Activated T-helper 1 cell treated with anti-CD3 and anti-CD28 coated beads, Interleukin-12 subunit alpha, Interleukin-12 subunit beta, Interleukin-2, Interleukin-4 antibody, amounts not matched to agents 30 ng/mL and 10 ng/mL and 1 ng/mL, durations not matched to agents 14 hours and 24 hours and 36 hours (primary cell): ENCODE measurements around the gene TTC4. TPM values are rescaled to one million over a fixed set of nuclear protein-coding genes. Genes with fewer than 3 reads are reported as not detected.

Experiments used
- DNase-seq: peaks from one replicate; pipeline ENCODE4 v3.0.0; 2021; ENCODE audit warnings: low spot score
- H3K27ac Mint-ChIP-seq: one replicate; pipeline ENCODE4 v1.8.0; 2021; ENCODE audit warnings: mild to moderate bottlenecking, mixed read lengths
- H3K27me3 Mint-ChIP-seq: one replicate; pipeline ENCODE4 v1.8.0; 2022; ENCODE audit warnings: mild to moderate bottlenecking, moderate library complexity, mixed read lengths; ENCODE audit not compliant: insufficient read depth
- H3K36me3 Mint-ChIP-seq: one replicate; pipeline ENCODE4 v1.8.0; 2021; ENCODE audit warnings: low read depth, mixed read lengths
- H3K4me1 Mint-ChIP-seq: one replicate; pipeline ENCODE4 v1.8.0; 2021; ENCODE audit warnings: low read depth, mixed read lengths
- H3K4me3 Mint-ChIP-seq: one replicate; pipeline ENCODE4 v1.8.0; 2021; ENCODE audit warnings: mild to moderate bottlenecking, moderate library complexity, mixed read lengths
- H3K9me3 Mint-ChIP-seq: one replicate; pipeline ENCODE4 v1.8.0; 2021; ENCODE audit warnings: mixed read lengths
- intact Hi-C: fragments of 100-400 bp; cut with micrococcal nuclease; formaldehyde crosslinking; loops from one replicate; pipeline ENCODE4 v1.15.1; 2024
- total RNA-seq: library from RNA; stranded (reverse); gene quantifications from 2 replicates; pipeline ENCODE4 v1.2.3, GENCODE V29; 2022

The TTC4 gene, protein sequence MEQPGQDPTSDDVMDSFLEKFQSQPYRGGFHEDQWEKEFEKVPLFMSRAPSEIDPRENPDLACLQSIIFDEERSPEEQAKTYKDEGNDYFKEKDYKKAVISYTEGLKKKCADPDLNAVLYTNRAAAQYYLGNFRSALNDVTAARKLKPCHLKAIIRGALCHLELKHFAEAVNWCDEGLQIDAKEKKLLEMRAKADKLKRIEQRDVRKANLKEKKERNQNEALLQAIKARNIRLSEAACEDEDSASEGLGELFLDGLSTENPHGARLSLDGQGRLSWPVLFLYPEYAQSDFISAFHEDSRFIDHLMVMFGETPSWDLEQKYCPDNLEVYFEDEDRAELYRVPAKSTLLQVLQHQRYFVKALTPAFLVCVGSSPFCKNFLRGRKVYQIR
- total RNA-seq, result 43.7 TPM in 2 replicates

DNA sequence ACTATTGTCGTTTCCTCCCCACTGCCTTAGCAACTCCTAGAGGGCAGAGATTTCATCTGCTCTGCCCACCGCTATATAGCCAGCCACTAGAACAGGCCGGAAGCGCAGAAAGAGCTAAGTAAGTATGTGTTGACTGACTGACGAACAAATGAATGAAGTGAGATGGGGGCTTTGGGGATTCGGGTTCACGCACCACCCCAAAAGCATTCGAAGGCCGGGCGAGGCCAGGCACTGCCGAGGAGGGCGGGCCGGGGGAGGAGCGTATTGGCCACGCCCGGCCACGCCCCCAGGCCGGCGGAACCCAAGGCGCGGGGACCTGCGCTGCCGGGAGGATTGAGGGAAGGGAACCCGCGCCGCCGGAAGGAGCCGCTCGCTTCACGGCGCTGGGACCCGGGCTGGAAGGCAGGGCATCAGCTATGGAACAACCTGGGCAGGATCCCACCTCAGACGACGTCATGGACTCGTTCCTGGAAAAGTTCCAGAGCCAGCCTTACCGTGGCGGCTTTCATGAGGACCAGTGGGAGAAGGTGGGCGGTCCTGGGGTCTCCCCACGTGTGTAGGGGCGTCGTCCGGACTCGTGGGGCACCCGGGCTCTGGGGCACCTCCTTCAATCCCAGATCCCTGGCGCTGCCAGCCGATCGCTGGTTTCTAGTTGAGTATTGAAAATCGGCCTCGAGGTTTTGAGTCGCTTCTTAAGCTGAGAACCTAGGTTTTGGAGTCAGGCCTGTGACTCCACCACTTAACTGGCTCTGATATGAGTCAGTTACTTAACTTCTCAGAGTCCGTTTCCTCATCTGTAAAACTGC lies at the start of gene TTC4:
Gene TTC4 (plus strand): TSS at position 369 of the 806 bp plus-strand sequence. CDS start 48 bp downstream, at position 417.
- intact Hi-C loops, result loop anchor here (1.0 to 5.0 kb wide), 12 partner anchors 43 to 1493 kb away; partner anchors contain the start of genes CYB5RL, CZIB, DHCR24 and LRP8
- Mint-ChIP-seq H3K27me3 (peaks cover 6% of the 10 kb centered on the region), H3K27ac (peak within 1 kb of the TSS; percentile 77), H3K9me3 (no peaks in the 10 kb centered on the region), H3K36me3 (peaks cover 22% of the 10 kb centered on the region), H3K4me3 (peak within 1 kb of the TSS; percentile 94), H3K4me1 (peaks cover 31% of the 10 kb centered on the region)
- peak; percentile 84 for DNase-seq

DNA sequence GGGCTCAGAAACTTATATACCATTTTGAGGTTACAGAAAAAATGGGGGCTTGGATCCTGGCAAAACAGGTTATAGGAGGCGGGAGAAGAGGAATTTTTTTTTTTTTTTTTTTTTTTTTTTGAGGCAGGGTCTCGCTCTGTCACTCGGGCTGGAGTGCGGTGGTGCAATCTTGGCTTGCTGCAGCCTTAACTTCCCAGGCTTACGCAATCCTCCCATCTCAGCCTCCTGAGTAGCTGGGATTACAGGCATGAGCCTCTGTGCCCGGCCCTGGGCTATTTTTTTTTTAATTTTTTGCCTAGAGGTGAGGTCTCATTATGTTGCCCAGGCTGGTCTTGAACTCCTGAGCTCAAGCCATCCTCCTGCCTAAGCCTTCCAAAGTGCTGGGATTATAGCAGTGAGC lies 49.3 kb upstream of the TTC4 start:
- Mint-ChIP-seq H3K27ac (no peak overlapping the region), H3K4me1 (no peaks in the 10 kb centered on the region), H3K9me3 (no peaks in the 10 kb centered on the region), H3K27me3 (peaks cover 3% of the 10 kb centered on the region), H3K36me3 (no peaks in the 10 kb centered on the region), H3K4me3 (no peak overlapping the region)
- DNase-seq, result no peak
- intact Hi-C loops, result no loop called here

DNA sequence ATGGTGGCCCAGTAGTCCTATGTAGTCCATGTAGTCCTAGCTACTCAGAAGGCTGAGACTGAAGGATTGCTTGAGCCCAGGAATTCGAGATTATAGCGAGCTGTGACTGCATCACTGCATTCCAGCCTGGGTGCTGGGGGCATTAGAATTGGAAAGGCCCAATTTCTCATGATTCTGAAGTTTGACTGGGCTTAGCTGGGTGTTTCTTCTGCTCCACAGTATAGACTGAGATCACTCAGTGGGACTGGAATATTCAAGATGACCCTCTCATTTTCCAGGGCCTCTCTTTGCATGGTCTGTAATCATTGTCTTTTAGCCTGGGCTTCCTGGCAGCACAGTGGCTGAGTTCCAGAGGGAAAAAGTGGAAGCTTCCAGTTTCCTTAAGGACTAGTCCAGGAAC lies 47.9 kb upstream of the TTC4 start:
- Mint-ChIP-seq H3K36me3 (no peaks in the 10 kb centered on the region), H3K4me3 (no peak overlapping the region)
- intact Hi-C loops, result no loop called here

DNA sequence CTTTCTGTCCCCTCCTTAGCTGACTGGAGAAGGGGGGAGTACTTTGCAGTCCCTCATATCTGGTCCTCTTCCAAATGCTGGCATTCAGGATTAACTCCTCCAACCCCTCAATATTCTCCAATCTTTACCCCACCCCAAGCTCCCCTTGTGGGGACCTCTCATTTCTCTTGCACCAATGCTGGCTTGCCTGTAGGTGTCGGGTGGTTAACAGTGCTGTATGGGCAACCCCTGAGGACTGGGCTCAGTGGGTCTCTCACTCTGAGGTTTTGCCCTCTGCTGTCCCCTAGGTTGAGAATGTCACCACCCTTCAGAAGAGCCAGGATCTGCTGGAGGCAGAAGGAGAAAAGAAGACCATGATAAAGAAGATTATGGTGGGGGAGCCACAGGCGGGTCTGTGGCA lies 47.1 kb upstream of the TTC4 start:
- Mint-ChIP-seq H3K9me3 (no peaks in the 10 kb centered on the region), H3K27me3 (peaks cover 6% of the 10 kb centered on the region), H3K4me3 (no peak overlapping the region), H3K4me1 (no peaks in the 10 kb centered on the region), H3K27ac (no peak overlapping the region), H3K36me3 (no peaks in the 10 kb centered on the region)
- intact Hi-C loops, result no loop called here
- DNase-seq, result no peak

More for the DNA sequence above, 47.9 kb upstream of the TTC4 start:
- no peaks in the 10 kb centered on the region for H3K4me1 Mint-ChIP-seq
- no peak for DNase-seq
- H3K27me3 Mint-ChIP-seq, result peaks cover 3% of the 10 kb centered on the region
- H3K9me3 Mint-ChIP-seq, result no peaks in the 10 kb centered on the region
- no peak overlapping the region for H3K27ac Mint-ChIP-seq

DNA sequence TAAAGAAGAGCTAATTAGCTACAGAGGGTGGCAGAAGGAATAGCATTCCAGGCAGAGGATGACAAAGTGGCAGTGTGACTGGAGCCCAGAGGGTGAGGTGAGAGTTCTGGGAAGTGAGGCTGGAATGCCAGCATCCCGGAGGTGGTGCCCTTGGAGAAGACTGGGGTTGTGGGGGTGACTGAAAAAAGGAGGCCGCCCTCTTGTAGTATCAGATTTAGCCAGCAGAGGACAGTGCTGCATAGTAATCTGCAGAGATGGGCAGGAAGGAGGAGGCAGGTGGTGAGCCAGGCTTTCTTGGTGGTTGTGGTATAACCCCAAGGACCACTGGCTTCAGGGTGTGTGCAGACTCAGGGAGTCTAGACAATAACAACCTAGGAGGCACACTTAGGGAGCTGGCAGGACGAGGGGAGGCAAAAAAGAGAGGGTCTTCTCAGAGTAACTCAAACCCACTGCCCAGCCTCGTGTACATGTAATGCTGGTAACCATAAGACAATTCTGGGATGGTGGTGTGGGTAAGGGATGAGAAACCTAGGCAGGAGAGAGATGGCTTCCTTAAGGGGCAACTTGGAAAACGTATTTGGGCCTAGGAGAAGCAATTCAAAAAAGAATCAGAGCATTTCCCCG lies 43.6 kb upstream of the TTC4 start:
- Mint-ChIP-seq H3K36me3 (no peaks in the 10 kb centered on the region), H3K4me3 (no peak overlapping the region), H3K9me3 (no peaks in the 10 kb centered on the region), H3K27me3 (peaks cover 6% of the 10 kb centered on the region), H3K27ac (no peak overlapping the region), H3K4me1 (no peaks in the 10 kb centered on the region)
- DNase-seq, result peak; percentile 59
- intact Hi-C loops, result loop anchor here (1.0 to 5.0 kb wide), 5 partner anchors 43 to 600 kb away; partner anchors contain the start of genes BSND, PARS2 and TTC4

DNA sequence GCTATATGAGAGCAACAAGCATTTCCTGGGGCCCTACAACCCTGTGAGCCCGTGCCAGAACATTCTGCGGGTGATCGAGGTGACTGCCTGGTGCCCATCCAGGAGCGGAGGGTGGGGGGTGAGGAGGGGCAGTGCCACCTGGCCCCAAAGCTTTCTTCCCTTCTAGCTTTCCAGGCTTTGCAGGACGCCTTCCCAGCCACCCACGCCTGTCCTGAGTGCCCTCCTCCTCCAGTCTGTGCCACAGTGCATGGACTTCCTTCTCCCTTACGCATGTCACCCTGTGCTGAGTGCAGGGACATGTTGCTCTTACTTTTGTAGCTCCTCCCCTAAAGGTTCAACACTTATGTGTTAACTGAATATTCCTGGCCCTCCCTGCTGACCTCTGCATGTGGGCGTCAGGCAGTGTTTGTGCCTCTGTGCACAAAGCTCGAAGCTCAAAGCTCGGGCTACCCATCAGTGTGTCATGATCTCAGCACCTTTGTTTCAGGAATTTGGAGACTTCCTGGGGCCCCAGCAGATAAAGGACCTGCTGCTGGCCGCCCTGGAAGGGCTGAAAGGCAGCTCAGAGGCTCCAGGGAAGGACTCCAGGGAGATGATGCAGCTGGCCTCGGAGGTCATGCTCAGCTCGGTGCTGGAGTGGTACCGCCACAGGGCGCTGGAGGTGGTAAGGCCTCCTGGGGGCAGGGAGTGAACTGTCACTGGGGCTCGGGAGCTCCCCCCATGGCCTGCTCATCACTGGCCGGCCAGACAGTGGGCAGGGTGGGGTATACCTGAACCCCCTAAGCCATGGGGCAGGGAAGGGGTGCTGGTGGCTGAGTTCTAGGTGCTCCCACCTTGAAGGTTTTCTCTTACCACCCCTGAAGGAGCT lies 36.7 kb upstream of the TTC4 start:
- Mint-ChIP-seq H3K27ac (no peak overlapping the region), H3K27me3 (no peaks in the 10 kb centered on the region), H3K36me3 (no peaks in the 10 kb centered on the region), H3K4me3 (no peak overlapping the region), H3K9me3 (no peaks in the 10 kb centered on the region), H3K4me1 (no peaks in the 10 kb centered on the region)
- no peak for DNase-seq
- intact Hi-C loops, result no loop called here

DNA sequence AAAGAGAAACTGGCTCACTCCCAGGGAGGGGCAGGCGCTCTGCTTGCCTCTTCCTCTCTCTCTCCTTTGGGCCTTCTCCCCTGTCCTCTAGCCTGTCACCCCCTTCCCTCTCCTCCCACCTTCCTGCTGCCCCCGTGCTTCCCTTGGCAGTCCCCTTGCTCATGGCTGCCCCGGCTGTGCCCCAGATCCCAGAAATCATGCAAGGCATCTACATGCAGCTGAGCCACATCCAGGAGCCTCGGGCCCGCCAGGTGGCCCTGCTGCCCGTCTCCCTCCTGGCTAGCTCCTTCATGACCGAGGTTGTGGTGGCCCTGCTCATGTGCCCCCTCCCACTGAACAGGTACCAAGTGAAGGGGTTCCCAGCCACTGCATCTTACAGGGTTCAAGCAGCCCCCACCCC lies 36.0 kb upstream of the TTC4 start:
- intact Hi-C loops, result no loop called here
- no peaks in the 10 kb centered on the region for H3K4me1 Mint-ChIP-seq
- no peak for DNase-seq
- no peak overlapping the region for H3K4me3 Mint-ChIP-seq
- H3K27ac Mint-ChIP-seq, result no peak overlapping the region
- H3K27me3 Mint-ChIP-seq, result no peaks in the 10 kb centered on the region
- H3K36me3 Mint-ChIP-seq, result no peaks in the 10 kb centered on the region
- H3K9me3 Mint-ChIP-seq, result no peaks in the 10 kb centered on the region

DNA sequence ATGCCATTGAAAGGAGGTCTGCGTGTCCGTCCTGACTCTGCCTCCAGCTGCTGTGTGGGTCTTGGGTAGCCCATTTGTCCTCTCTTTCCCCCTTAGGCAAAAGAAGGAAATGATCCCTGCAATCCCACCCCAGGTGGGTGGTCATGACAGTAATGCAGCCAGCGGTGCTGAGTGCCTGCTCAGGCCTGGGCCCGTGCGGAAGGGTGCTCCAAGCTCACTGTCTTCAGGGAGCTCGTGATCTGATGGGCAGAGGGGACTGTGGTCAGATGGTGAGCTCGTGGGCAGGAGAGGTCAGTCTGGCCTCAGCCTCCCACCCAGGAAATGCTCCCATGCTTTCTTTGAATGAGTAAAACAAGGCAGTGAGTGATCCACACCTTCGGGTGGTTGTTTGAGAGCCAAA lies 35.3 kb upstream of the TTC4 start:
- no peaks in the 10 kb centered on the region for H3K27me3 Mint-ChIP-seq
- intact Hi-C loops, result no loop called here
- H3K4me3 Mint-ChIP-seq, result no peak overlapping the region
- DNase-seq, result no peak
- H3K4me1 Mint-ChIP-seq, result no peaks in the 10 kb centered on the region
- H3K27ac Mint-ChIP-seq, result no peak overlapping the region
- no peaks in the 10 kb centered on the region for H3K36me3 Mint-ChIP-seq
- no peaks in the 10 kb centered on the region for H3K9me3 Mint-ChIP-seq

DNA sequence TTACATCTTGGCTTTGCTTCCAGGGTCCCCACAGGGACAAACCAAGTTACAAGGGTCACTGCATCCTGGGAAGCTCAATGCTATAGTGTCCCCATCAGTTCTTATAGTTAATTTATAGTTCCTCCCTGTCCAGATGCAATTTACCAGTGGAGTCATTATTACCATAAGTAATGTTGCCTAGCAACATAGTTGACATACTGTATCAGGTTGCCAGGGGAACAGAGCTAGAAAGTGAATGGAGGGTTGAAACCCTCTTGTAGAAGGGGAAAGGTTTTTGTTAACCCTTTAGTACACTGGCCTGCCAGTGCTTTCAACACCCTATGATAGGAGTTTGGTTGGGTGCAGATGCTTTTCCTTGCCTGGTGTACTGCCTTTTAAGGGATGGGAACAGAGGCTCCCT lies 34.3 kb upstream of the TTC4 start:
- Mint-ChIP-seq H3K27me3 (no peaks in the 10 kb centered on the region), H3K9me3 (no peaks in the 10 kb centered on the region), H3K4me3 (no peak overlapping the region), H3K4me1 (no peaks in the 10 kb centered on the region), H3K27ac (no peak overlapping the region), H3K36me3 (no peaks in the 10 kb centered on the region)
- DNase-seq, result no peak
- intact Hi-C loops, result no loop called here

DNA sequence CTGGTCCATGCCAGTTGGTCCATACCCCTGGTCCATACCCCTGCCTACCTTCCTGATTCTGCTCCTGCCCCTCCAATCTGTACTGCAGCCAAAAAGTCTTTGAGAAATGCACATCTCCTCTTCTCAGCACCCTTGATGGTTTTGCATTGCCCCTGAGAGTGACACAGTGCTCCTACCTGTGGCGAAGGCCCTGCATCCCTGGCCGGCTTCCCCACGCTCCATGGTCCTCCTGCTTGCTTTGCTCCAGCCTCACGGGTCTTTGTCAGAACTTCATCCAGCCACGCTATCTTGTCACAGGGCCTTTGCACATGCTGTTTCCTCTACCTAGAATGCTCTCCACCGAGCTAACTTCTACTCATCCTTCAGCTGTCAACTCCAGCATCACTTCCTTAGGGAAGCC lies 32.2 kb upstream of the TTC4 start:
- DNase-seq, result no peak
- Mint-ChIP-seq H3K36me3 (no peaks in the 10 kb centered on the region), H3K4me3 (no peak overlapping the region), H3K27ac (no peak overlapping the region), H3K9me3 (no peaks in the 10 kb centered on the region), H3K27me3 (no peaks in the 10 kb centered on the region), H3K4me1 (no peaks in the 10 kb centered on the region)
- intact Hi-C loops, result no loop called here

DNA sequence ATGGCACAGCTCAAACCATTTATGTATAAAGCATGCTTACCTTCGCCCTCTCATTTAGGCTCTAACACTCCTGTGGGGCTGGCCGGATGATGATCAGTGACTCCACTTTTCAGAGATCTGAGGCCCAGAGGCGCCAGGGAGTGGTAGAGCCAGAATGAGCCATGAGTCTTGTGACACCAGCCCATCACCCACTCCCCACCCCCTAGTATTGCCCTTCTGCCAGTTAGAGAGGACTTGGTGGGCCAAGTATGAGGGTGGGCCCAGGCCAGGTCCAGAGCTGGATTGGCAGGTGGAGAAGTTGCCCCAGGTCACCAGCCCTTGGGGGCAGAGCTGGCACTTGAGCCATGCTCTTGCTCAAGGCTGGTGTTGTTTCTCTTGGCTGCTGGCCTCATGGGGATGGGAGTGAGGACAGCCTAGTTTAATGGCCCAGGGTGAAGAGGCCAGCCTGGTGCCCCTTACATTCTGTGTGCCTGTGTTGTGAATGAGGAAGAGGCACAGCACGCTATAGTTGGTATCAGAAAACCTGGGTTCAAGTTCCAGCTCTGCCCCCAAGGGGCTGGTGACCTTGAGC lies 30.2 kb upstream of the TTC4 start:
- H3K4me1 Mint-ChIP-seq, result no peaks in the 10 kb centered on the region
- H3K27me3 Mint-ChIP-seq, result no peaks in the 10 kb centered on the region
- no peak overlapping the region for H3K27ac Mint-ChIP-seq
- H3K4me3 Mint-ChIP-seq, result no peak overlapping the region
- DNase-seq, result no peak
- H3K36me3 Mint-ChIP-seq, result no peaks in the 10 kb centered on the region
- H3K9me3 Mint-ChIP-seq, result no peaks in the 10 kb centered on the region
- intact Hi-C loops, result no loop called here

DNA sequence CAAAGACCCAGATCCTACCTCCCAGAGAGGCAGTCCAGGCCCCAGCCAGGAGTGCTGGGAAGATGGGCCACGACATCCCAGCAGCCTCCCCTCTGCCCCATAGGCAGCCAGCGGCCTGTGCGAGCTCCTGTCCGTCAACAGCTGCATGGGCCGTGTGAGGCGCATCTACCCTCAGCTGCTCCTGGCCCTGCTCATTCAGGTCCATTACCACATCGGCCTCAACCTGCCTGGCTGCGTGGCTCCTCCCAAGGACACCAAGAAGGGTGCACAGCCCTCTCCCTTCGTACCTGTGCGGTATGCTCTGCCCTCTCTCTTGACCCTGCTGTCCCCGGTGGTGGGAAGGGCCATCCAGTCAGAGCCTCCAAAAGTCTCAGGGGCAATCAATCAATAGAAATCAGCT lies 29.5 kb upstream of the TTC4 start:
- H3K4me1 Mint-ChIP-seq, result no peaks in the 10 kb centered on the region
- no peaks in the 10 kb centered on the region for H3K36me3 Mint-ChIP-seq
- H3K9me3 Mint-ChIP-seq, result no peaks in the 10 kb centered on the region
- H3K4me3 Mint-ChIP-seq, result no peak overlapping the region
- H3K27ac Mint-ChIP-seq, result no peak overlapping the region
- intact Hi-C loops, result no loop called here
- no peaks in the 10 kb centered on the region for H3K27me3 Mint-ChIP-seq
- no peak for DNase-seq
